ENCODE data around the gene SAP130.
"Not testable (repeated sequence)": the region's sequence is repeated elsewhere in the genome, so short reads cannot be mapped to it uniquely, and the experiment has no call there.

SAP130 gene

GRCh38 chr2:127953128-127953718, 74.6 kb downstream of the SAP130 start:
- no peak for DNase-seq (ENCODE audit: low read depth)

DNA sequence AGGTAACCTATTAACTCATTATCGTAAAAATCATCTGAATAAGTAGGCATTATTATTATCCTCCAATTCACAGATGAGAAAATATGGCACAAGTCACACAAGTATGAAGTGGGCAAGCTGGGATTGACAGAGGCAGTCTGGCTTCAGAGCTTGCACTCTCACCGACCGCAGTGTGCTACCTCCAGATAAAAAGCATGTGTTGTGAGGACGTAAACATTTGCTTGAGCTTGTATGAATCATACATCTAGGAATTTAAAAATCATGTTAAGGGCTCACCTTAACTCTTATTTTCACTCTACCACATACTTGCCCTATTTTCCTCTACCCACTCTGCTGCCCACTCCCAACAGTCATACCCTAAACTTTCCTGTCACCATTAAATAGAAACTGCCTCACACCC, 76.8 kb downstream of the SAP130 start:
- DNase-seq (ENCODE audit: low read depth): no peak

DNA sequence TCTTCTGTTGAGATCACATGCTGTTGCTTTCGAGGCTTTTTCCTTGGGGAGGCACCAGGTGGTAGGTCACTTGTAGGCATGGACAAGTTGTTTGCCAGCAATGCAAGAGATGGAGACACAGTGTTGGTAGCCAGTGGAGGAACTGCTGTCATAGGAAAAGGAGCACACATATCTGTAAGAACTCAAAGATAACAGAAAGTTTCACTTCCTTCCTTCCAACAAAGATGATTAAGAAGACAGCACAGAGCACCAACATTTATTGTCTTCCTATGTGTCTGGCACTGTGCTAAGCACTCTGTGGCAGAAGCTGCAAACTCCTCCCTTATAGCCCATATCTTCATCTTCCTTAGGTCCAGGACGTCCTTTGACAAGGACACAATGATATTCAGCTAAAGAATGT, 77.6 kb downstream of the SAP130 start:
- no peak for DNase-seq (ENCODE audit: low read depth)

DNA sequence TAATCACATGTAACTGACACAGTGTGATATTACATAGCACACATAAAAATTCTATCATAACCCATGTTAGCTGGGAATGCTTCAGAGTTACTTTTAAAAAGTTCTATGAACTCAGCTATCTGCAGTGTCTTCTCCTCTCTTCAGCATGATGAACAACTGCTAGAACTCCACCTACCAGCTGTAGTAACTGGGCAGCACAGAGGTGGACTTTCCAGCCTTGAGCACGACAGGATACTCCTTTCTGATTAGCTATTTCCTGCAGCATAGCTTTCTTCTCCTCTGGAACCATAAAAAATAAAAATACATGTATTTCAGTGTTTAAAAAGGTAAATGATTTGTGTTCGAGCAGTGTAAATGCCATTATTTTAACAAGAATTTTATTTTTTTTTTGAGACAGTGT, 82.6 kb downstream of the SAP130 start:
- no peak for DNase-seq (ENCODE audit: low read depth)

DNA sequence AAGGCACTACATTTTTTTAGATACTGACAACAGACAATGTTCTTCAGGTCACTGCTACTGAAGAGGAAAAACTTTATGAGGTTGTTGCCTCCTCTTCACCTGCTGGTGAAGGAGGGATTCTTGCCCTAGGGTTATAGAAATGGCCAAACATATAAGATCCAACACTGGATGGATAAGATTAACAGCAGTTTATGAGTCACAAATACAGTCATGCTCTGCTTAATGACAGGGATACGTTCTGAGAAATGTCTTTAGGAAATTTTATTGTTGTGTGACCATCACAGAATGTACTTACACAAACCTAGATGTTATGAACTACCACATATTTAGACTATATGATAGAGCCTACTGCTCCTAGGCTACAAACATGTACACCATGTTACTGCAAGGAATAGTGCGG, 84.7 kb downstream of the SAP130 start:
- DNase-seq (ENCODE audit: low read depth): no peak

GRCh38 chr2:127942002-127942401, 85.9 kb downstream of the SAP130 start:
- no peak for DNase-seq (ENCODE audit: low read depth)

GRCh38 chr2:127941461-127941860, 86.4 kb downstream of the SAP130 start:
- DNase-seq (ENCODE audit: low read depth): no peak

DNA sequence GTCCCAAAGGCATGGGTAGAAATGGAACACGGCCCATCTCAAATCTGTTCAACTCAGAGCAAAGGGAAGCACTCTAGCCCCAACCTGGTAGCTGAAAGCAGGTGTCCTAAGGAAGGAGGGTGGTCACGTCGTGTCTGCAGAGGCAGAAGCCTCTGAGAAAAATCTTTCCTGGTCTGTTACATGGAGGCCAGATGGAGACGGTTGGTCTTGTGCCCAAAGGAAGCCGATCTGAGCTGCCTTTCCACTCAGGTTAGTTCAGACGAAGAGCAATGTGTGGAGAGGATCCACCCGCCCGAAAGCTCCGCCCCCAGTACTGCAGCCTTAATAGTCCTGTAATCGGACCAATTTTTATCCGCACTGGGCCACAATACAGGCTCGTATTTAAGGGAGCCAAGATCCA, 87.2 kb downstream of the SAP130 start:
- no peak for DNase-seq (ENCODE audit: low read depth)

- no peak for DNase-seq (ENCODE audit: low read depth)
These were observed 92.5 kb downstream of the SAP130 start for GRCh38 chr2:127935337-127935736.

- DNase-seq (ENCODE audit: low read depth): peak; percentile 66
These were observed 95.5 kb downstream of the SAP130 start for GRCh38 chr2:127932199-127932876.

- DNase-seq (ENCODE audit: low read depth): no peak
These were observed 98.4 kb downstream of the SAP130 start for GRCh38 chr2:127929449-127929848.

DNA sequence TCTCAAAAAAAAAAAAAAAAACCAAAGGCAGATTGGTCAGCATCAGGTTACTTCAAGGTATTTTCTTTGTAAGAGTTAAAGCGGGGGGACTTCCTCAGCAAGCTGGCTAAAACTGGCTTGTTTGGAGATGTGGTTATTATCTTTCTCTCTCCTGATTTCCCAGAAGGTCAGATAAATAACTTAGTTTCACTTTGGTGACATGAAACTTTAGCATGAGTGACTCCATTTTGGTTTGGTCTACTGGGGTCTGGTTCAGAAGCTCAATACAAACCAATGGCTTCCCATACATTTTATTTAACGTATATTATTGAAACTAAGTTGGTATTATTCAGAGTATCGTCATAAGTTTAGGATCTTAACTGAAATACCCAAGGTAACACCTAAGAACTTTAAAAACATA, 100.5 kb downstream of the SAP130 start:
- DNase-seq (ENCODE audit: low read depth): no peak

DNA sequence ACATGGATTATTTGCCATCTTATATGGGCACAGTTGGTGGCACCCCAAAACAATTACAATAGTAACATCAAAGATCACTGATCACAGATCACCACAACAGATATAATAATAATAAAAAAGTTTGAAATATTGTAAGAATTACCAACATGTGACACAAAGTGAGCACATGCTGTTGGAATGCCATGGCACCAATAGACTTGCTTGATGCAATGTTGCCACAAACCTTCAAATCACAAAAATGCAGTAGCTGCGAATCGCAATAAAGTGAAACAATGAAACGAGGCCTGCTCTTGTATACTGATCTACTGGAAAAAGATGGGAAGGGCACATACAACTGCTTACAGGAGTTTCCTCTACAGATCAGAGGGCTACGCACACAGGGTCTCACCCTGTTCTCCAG, 109.9 kb downstream of the SAP130 start:
- DNase-seq (ENCODE audit: low read depth): peak; percentile 2

DNA sequence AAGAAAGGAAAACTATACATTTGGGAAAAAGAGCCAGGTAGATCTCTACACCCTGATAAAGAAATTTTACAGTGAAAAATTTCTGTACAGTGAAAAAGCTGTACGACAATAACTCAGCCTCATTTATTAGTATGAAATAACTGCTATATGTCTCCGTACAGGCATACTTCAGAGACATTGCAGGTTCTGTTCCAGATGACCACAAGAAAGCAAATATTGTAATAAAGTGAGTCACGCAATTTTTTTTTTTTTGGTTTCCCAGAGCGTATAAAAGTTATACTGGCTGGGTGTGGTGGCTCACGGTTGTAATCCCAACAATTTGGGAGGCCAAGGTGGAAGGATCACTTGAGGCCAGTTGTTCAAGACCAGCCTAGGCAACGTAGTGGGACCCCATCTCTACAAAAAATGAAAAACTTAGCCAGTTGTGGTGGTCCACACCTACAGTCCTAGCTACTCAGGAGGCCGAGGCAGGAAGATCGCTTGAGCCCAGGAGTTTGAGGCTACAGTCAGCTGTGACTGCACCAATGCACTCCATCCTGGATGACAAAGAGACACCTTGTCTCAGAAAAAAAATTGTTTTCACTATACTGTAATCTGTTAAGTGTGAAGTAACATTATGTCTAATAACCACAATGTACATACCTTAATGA, 113.9 kb downstream of the SAP130 start:
- DNase-seq (ENCODE audit: low read depth): no peak

- DNase-seq (ENCODE audit: low read depth): no peak
These were observed 116.1 kb downstream of the SAP130 start for GRCh38 chr2:127911737-127912136.

- DNase-seq (ENCODE audit: low read depth): no peak
These were observed 117.4 kb downstream of the SAP130 start for GRCh38 chr2:127910415-127910814.

DNA sequence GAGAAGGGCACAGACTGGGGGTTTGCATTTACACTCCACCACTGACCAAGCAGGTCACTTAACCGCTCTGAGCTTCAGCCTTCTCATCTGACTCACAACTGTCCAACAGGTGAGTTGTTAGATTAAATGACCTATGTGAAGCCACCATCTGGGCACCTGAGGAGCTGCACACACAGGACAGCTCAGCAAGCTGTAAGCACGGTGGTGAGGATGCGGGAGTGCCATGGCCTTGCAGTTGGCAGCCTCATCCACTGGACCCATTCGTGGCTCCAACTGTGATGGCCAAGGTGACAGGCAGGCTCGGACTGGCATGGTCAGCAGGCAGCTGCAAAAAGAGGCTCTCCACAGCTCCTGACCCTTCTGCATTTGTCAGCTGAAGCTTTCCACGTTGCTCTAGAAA, 118.8 kb downstream of the SAP130 start:
- DNase-seq (ENCODE audit: low read depth): no peak

DNA sequence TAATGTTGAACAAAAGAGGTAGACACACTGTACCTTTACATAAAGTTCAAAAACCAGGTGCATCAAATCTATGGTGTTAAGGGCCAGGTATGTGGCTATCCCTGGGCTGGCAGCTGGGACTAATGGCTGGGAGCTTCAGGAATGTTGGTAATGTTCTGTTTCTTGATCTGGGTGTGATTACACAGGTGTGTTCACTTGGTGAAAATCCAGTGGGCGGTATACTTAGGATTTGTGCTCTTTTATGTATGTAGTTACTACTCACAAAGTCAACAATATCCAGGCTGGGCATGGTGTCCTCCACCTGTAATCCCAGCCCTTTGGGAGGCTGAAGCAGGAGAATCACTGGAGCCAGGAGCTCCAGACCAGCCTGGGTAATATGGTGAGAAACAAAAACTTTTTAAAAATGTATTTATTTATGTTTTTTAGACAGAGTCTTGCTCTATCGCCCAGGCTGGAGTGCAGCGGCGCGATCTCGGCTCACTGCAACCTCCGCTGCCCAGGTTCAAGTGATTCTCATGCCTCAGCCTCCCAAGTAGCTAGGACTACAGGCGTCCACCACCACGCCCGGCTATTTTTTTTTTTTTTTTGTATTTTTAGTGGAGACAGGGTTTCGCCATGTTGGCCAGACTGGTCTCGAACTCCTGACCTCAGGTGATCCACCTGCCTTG, 120.0 kb downstream of the SAP130 start:
- not testable (repeated sequence) for DNase-seq (ENCODE audit: low read depth)

GRCh38 chr2:127906206-127906926, 121.5 kb downstream of the SAP130 start:
- DNase-seq (ENCODE audit: low read depth): no peak

- DNase-seq (ENCODE audit: low read depth): peak; percentile 33
These were observed 126.4 kb downstream of the SAP130 start for GRCh38 chr2:127901339-127902056.

DNA sequence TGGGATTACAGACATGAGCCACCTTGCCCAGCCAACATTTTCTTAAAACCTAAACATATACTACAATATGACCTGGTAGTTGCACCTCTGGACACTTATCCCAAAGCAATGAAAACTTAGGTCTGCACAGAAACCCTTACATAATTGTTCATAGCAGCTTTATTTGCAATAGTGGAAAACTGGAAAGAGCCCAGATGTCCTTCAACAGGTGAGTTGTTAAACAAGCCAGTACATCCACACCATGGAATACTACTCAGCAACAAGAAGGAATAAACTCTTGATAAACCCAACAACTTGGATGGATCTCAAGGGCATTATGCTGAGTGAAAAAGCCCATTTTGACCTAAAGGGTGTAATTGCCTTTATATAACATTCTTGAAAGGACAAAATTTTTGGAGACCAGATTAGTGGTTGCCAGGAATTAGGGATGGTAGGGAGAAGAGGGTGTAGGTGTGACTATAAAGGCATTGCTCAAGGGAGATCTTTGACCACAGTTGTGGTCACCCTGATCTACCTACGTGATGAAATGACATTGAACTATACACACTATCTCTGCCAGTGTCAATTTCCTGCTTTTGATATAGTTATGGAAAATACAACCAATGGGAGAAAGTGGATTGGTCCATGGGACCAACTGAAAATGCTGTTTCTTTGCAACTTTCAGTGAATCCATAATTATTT, 130.2 kb downstream of the SAP130 start:
- no peak for DNase-seq (ENCODE audit: low read depth)

Measured in stromal cell of bone marrow (primary cell).